IMR-90 (cell line): ENCODE results near the gene SDHA. TPM values are rescaled to one million over a fixed set of nuclear protein-coding genes. Genes with fewer than 3 reads are reported as not detected.
"Not testable (repeated sequence)": the region's sequence is repeated elsewhere in the genome, so short reads cannot be mapped to it uniquely, and the experiment has no call there.

Experiments used
- ATAC-seq: fragments of 200-7000 bp; cut with Tn5 transposase; 2 replicates; pipeline ENCODE4 v1.9.1; 2020; ENCODE audit warnings: low read depth, mild to moderate bottlenecking, moderate library complexity
- BruUV-seq: library from RNA; stranded (reverse); fragments of 400-500 nt; replicated peaks from 2 replicates; lab custom pipeline; 2021; lab: Mats Ljungman, UMichigan
- CTCF ChIA-PET: fragments of 300-600 bp; formaldehyde crosslinking; extraction: SDS; loops from one replicate; lab custom pipeline; 2021; ENCODE audit warnings: antibody characterized with exemption; lab: Yijun Ruan, JAX
- POLR2A ChIA-PET: fragments of 300-600 bp; sonication (Branson Sonifier 250); formaldehyde crosslinking; loops from one replicate; lab custom pipeline; 2022; ENCODE audit warnings: antibody characterized with exemption; ENCODE audit not compliant: unreplicated experiment; lab: Charles Lee
- DNase-seq: peaks from one replicate; pipeline ENCODE4 v3.0.0; 2013
- H2AFZ ChIP-seq: replicated peaks from 2 replicates; pipeline ENCODE3; 2013; ENCODE audit warnings: low read length, mild to moderate bottlenecking; ENCODE audit not compliant: poor library complexity
- H2AK5ac ChIP-seq: 2 replicates; pipeline ENCODE4 v1.6.1; 2013; ENCODE audit warnings: low read depth, low read length, inconsistent platforms
- H2AK9ac ChIP-seq: replicated peaks from 2 replicates; pipeline ENCODE3; 2013; ENCODE audit warnings: mild to moderate bottlenecking, low read depth, low read length, moderate library complexity; ENCODE audit not compliant: poor library complexity
- H2BK120ac ChIP-seq: 2 replicates; pipeline ENCODE4 v1.6.1; 2013; ENCODE audit warnings: low read depth, low read length, inconsistent platforms
- H2BK15ac ChIP-seq: 3 replicates; pipeline ENCODE4 v1.6.1; 2013; ENCODE audit warnings: low read depth, low read length, inconsistent platforms
- H2BK20ac ChIP-seq: 2 replicates; pipeline ENCODE4 v1.6.1; 2013; ENCODE audit warnings: low read depth, mild to moderate bottlenecking, inconsistent platforms, low read length, moderate library complexity
- H2BK5ac ChIP-seq: 2 replicates; pipeline ENCODE4 v1.6.1; 2013; ENCODE audit warnings: mild to moderate bottlenecking, low read depth, low read length, inconsistent platforms; ENCODE audit not compliant: poor library complexity, severe bottlenecking
- H3K14ac ChIP-seq: replicated peaks from 2 replicates; pipeline ENCODE4 v1.6.1; 2013; ENCODE audit warnings: low read depth, low read length, inconsistent platforms
- H3K18ac ChIP-seq: 2 replicates; pipeline ENCODE4 v1.6.1; 2013; ENCODE audit warnings: low read depth, low read length, control low read depth
- H3K23ac ChIP-seq: 2 replicates; pipeline ENCODE4 v1.6.1; 2013; ENCODE audit warnings: low read depth, low read length, inconsistent platforms
- H3K27ac ChIP-seq: 2 replicates; pipeline ENCODE4 v1.5.1; 2013; ENCODE audit warnings: mild to moderate bottlenecking, control low read depth, low read length; ENCODE audit not compliant: insufficient read depth
- H3K27me3 ChIP-seq: 2 replicates; pipeline ENCODE4 v1.6.1; 2013; ENCODE audit warnings: low read length; ENCODE audit not compliant: control insufficient read depth, insufficient read depth
- H3K36me3 ChIP-seq: 2 replicates; pipeline ENCODE4 v1.6.1; 2013; ENCODE audit warnings: low read length, mixed read lengths; ENCODE audit not compliant: control insufficient read depth, insufficient read depth
- H3K4ac ChIP-seq: 2 replicates; pipeline ENCODE4 v1.6.1; 2013; ENCODE audit warnings: low read depth, low read length, inconsistent platforms
- H3K4me1 ChIP-seq: 2 replicates; pipeline ENCODE4 v1.6.1; 2013; ENCODE audit warnings: low read length, mixed read lengths; ENCODE audit not compliant: control insufficient read depth, insufficient read depth
- H3K4me2 ChIP-seq: 2 replicates; pipeline ENCODE4 v1.6.1; 2013; ENCODE audit warnings: low read depth, mild to moderate bottlenecking, control low read depth, low read length, moderate library complexity
- H3K4me3 ChIP-seq: 2 replicates; pipeline ENCODE4 v1.5.1; 2013; ENCODE audit warnings: low read depth, mild to moderate bottlenecking, control low read depth, low read length, moderate library complexity; ENCODE audit not compliant: insufficient read depth
- H3K56ac ChIP-seq: 2 replicates; pipeline ENCODE4 v1.6.1; 2013; ENCODE audit warnings: low read length, inconsistent platforms; ENCODE audit not compliant: insufficient read depth; ENCODE audit errors: extremely low read depth
- H3K79me1 ChIP-seq, 2 experiments: 2 replicates each; pipeline ENCODE4 v1.6.1; 2013; ENCODE audit warnings: low read length in 2 of 2, inconsistent platforms in 1 of 2, low read depth in 1 of 2
- H3K9ac ChIP-seq: 2 replicates; pipeline ENCODE4 v1.6.1; 2013; ENCODE audit warnings: low read depth, low read length, control low read depth
- H3K9me1 ChIP-seq: 2 replicates; pipeline ENCODE4 v1.6.1; 2013; ENCODE audit warnings: low read length, inconsistent platforms; ENCODE audit not compliant: insufficient read depth
- H3K9me3 ChIP-seq: 2 replicates; pipeline ENCODE4 v1.6.1; 2013; ENCODE audit warnings: low read length; ENCODE audit not compliant: control insufficient read depth, insufficient read depth
- H4K20me1 ChIP-seq: 2 replicates; pipeline ENCODE4 v1.6.1; 2013; ENCODE audit warnings: low read length, inconsistent platforms; ENCODE audit not compliant: insufficient read depth
- H4K5ac ChIP-seq: 2 replicates; pipeline ENCODE4 v1.6.1; 2013; ENCODE audit warnings: mild to moderate bottlenecking, low read depth, low read length, control low read depth
- H4K8ac ChIP-seq, 2 experiments: 2 replicates each; pipeline ENCODE4 v1.6.1; 2013; ENCODE audit warnings: low read depth in 2 of 2, low read length in 2 of 2, control low read depth in 1 of 2, inconsistent platforms in 1 of 2
- H4K91ac ChIP-seq: 2 replicates; pipeline ENCODE4 v1.6.1; 2013; ENCODE audit warnings: low read depth, low read length, inconsistent platforms; ENCODE audit not compliant: insufficient read depth
- WGBS, 2 experiments: methylation state at CpG; one replicate each; pipeline versions ENCODE4 v1.1.5 to v1.1.7; 2013; ENCODE audit warnings: missing lambda C conversion rate in 2 of 2; ENCODE audit not compliant: insufficient read length in 1 of 2; ENCODE audit errors: extremely low coverage in 2 of 2; 5-methylcytosine and 5-hydroxymethylcytosine counted together
- dilution Hi-C: fragments of 300-500 bp; cut with HindIII; formaldehyde crosslinking; loops from one replicate; pipeline ENCODE4 v1.14.3; 2018; ENCODE audit warnings: low sequenced_read_pairs; ENCODE audit not compliant: unreplicated experiment
- in situ Hi-C: fragments of 300-500 bp; cut with MboI; formaldehyde crosslinking; loops from 3 replicates; pipeline ENCODE4 v1.14.3; 2019; ENCODE audit warnings: low sequenced_read_pairs, inconsistent platforms, mixed read lengths
- intact Hi-C: fragments of 100-400 bp; cut with micrococcal nuclease; formaldehyde crosslinking; loops from 2 replicates; pipeline ENCODE4 v1.10.0; 2022
- polyA plus RNA-seq, 3 experiments: library from polyadenylated mRNA; depleted of rRNA; stranded (reverse); fragments of >200 nt; gene quantifications; 2 replicates each; pipeline ENCODE4 v1.2.3, GENCODE V29; 2012; ENCODE audit warnings: low replicate concordance in 1 of 3
- total RNA-seq: library from RNA; depleted of rRNA; stranded (reverse); fragments of >200 nt; gene quantifications from 2 replicates; pipeline ENCODE4 v1.2.3, GENCODE V29; 2012

Gene SDHA
- total and polyA plus RNA-seq, 2 of the 4 experiments (the other 2 are of a cell fraction), result 105 to 121 TPM

- H2AFZ ChIP-seq, H3K4ac ChIP-seq, H2BK20ac ChIP-seq, H3K27me3 ChIP-seq, H2BK120ac ChIP-seq, CTCF ChIA-PET, BruUV-seq, H3K4me1 ChIP-seq, in situ Hi-C loops, H3K27ac ChIP-seq, H2BK15ac ChIP-seq, intact Hi-C loops, H3K36me3 ChIP-seq, H3K9ac ChIP-seq, H3K14ac ChIP-seq, H3K18ac ChIP-seq, H3K9me1 ChIP-seq, ATAC-seq, DNase-seq, H4K91ac ChIP-seq, H2AK5ac ChIP-seq, H3K9me3 ChIP-seq, H3K4me2 ChIP-seq, H4K8ac ChIP-seq, H4K5ac ChIP-seq, H3K23ac ChIP-seq, POLR2A ChIA-PET, H3K4me3 ChIP-seq, H2BK5ac ChIP-seq, H2AK9ac ChIP-seq, H3K56ac ChIP-seq, dilution Hi-C loops: not testable (repeated sequence)
- Histone ChIP-seq H3K79me1 (peaks cover 15 to 43% of the 10 kb centered on the region in 2 experiments; a peak in 3 of 4 replicates), H4K20me1 (peaks cover 78% of the 10 kb centered on the region)
- WGBS, 2 experiments, result 70% methylated on average over 4 of the region's 14 CpGs; no CpG with 5 or more reads in 1 of the 2 experiments
These were observed 80.0 kb downstream of the SDHA start for GRCh38 chr5:297991-298736.
